GM12878 (cell line): Measurements from ENCODE around the gene STK39. TPM values are rescaled to one million over a fixed set of nuclear protein-coding genes. Genes with fewer than 3 reads are reported as not detected.

ENCODE experiments used
- ATAC-seq: fragments of 200-7000 bp; cut with Tn5 transposase; 3 replicates; pipeline ENCODE4 v1.9.1; 2020; ENCODE audit warnings: mild to moderate bottlenecking, moderate library complexity
- BruUV-seq: library from RNA; stranded (reverse); fragments of 400-500 nt; replicated peaks from 2 replicates; lab custom pipeline; 2021; lab: Mats Ljungman, UMichigan
- CTCF ChIA-PET: fragments of 300-600 bp; sonication (Branson Sonifier 250); formaldehyde crosslinking; extraction: SDS; loops from one replicate; lab custom pipeline; 2021; ENCODE audit warnings: inconsistent platforms; lab: Yijun Ruan, JAX
- POLR2A ChIA-PET: fragments of 350-600 bp; formaldehyde crosslinking; extraction: SDS; loops from one replicate; lab custom pipeline; 2021; ENCODE audit warnings: inconsistent platforms; lab: Charles Lee
- RAD21 ChIA-PET: fragments of 300-600 bp; sonication (Branson Sonifier 250); formaldehyde crosslinking; loops from one replicate; lab custom pipeline; 2023; ENCODE audit warnings: antibody characterized with exemption; ENCODE audit not compliant: unreplicated experiment; lab: Charles Lee
- SMC1A ChIA-PET: fragments of 300-600 bp; sonication (Branson Sonifier 250); formaldehyde crosslinking; loops from one replicate; lab custom pipeline; 2023; ENCODE audit not compliant: unreplicated experiment, uncharacterized antibody; lab: Charles Lee
- DNase-seq: peaks from one replicate; pipeline ENCODE4 v3.0.0-alpha.2; 2011; ENCODE audit warnings: low read depth, low spot score
- FAIRE-seq: peaks from 3 replicates; lab custom pipeline; 2011; peaks lifted over from hg19 to GRCh38; lab: Jason Lieb, UNC
- H2AFZ ChIP-seq: 2 replicates; pipeline ENCODE4 v1.6.0; 2011; ENCODE audit warnings: low read depth, low read length, control low read depth; ENCODE audit not compliant: control insufficient read depth
- H3K27ac ChIP-seq: 2 replicates; pipeline ENCODE4 v1.5.1; 2011; ENCODE audit warnings: control low read depth; ENCODE audit not compliant: control insufficient read depth, insufficient read depth
- H3K27me3 ChIP-seq, 2 experiments: replicated peaks in 1 of 2; 2 replicates each; pipeline versions ENCODE4 v1.6.0 to v1.6.1; 2011; ENCODE audit warnings: low read length in 1 of 2; ENCODE audit not compliant: control insufficient read depth in 2 of 2, insufficient read depth in 2 of 2
- H3K36me3 ChIP-seq, 2 experiments: 2 replicates each; pipeline ENCODE4 v1.5.1; 2011; ENCODE audit warnings: low read length in 1 of 2; ENCODE audit not compliant: control insufficient read depth in 2 of 2, insufficient read depth in 2 of 2
- H3K4me1 ChIP-seq: 2 replicates; pipeline ENCODE4 v1.6.1; 2011; ENCODE audit warnings: mild to moderate bottlenecking, low read length, moderate library complexity, mixed read lengths; ENCODE audit not compliant: control insufficient read depth, insufficient read depth
- H3K4me2 ChIP-seq: 2 replicates; pipeline ENCODE4 v1.6.0; 2011; ENCODE audit warnings: control low read depth; ENCODE audit not compliant: control insufficient read depth, insufficient read depth
- H3K4me3 ChIP-seq: fragments of 200-600 bp; sonication (generic); 2 replicates; pipeline ENCODE4 v1.5.1; 2016
- H3K79me2 ChIP-seq: 2 replicates; pipeline ENCODE4 v1.6.0; 2011; ENCODE audit warnings: low read length; ENCODE audit not compliant: control insufficient read depth, insufficient read depth
- H3K9ac ChIP-seq: 2 replicates; pipeline ENCODE4 v1.8.0; 2011; ENCODE audit warnings: low read length, control low read depth, mixed read lengths; ENCODE audit not compliant: control insufficient read depth, insufficient read depth
- H3K9me3 ChIP-seq: replicated peaks from 3 replicates; pipeline ENCODE4 v1.5.1; 2011; ENCODE audit warnings: mild to moderate bottlenecking, low read length; ENCODE audit not compliant: control insufficient read depth, insufficient read depth
- H4K20me1 ChIP-seq: 2 replicates; pipeline ENCODE4 v1.6.0; 2011; ENCODE audit not compliant: control insufficient read depth, insufficient read depth
- BCL11A ChIP-seq: IDR thresholded peaks from 2 replicates; pipeline ENCODE4 v1.6.1; 2011; ENCODE audit warnings: low read depth, low read length
- CBFB ChIP-seq: IDR thresholded peaks from 2 replicates; pipeline ENCODE4 v1.6.1; 2016; ENCODE audit warnings: antibody characterized with exemption, low read depth
- CBX3 ChIP-seq: fragments of 200-600 bp; sonication (generic); IDR thresholded peaks from 2 replicates; pipeline ENCODE4 v1.6.1; 2016; ENCODE audit warnings: low read depth, borderline replicate concordance
- HSF1 ChIP-seq: fragments of 150-350 bp; IDR thresholded peaks from 2 replicates; pipeline ENCODE4 v1.6.1; 2014; ENCODE audit warnings: mild to moderate bottlenecking, low read depth, low read length
- KLF5 ChIP-seq: fragments of 450-650 bp; IDR thresholded peaks from 2 replicates; pipeline ENCODE4 v1.6.1; 2014; ENCODE audit warnings: mild to moderate bottlenecking; ENCODE audit not compliant: partially characterized antibody
- MXI1 ChIP-seq: fragments of 150-350 bp; IDR thresholded peaks from 2 replicates; pipeline ENCODE4 v1.6.1; 2011; ENCODE audit warnings: low read depth, mild to moderate bottlenecking, inconsistent platforms, low read length, improper control_type of control experiment
- NBN ChIP-seq: fragments of 450-650 bp; IDR thresholded peaks from 2 replicates; pipeline ENCODE4 v1.6.1; 2016
- NFIC ChIP-seq: IDR thresholded peaks from 2 replicates; pipeline ENCODE4 v1.6.1; 2012; ENCODE audit warnings: low read depth, mild to moderate bottlenecking, inconsistent platforms, low read length, moderate library complexity
- NR2C1 ChIP-seq: fragments of 450-650 bp; IDR thresholded peaks from 2 replicates; pipeline ENCODE4 v1.6.1; 2017; ENCODE audit warnings: antibody characterized with exemption, mild to moderate bottlenecking, moderate library complexity
- PML ChIP-seq: IDR thresholded peaks from 2 replicates; pipeline ENCODE4 v1.6.1; 2012; ENCODE audit warnings: low read length, inconsistent platforms
- RAD51 ChIP-seq: fragments of 450-650 bp; IDR thresholded peaks from 2 replicates; pipeline ENCODE4 v1.6.1; 2016; ENCODE audit warnings: moderate library complexity, mild to moderate bottlenecking, inconsistent platforms
- STAT1 ChIP-seq: fragments of 450-650 bp; conservative IDR thresholded peaks from 2 replicates; pipeline ENCODE4 v1.6.1; 2014; ENCODE audit warnings: antibody characterized with exemption, mild to moderate bottlenecking
- ZNF274 ChIP-seq: IDR thresholded peaks from one replicate; pipeline ENCODE4 v1.8.0; 2011; ENCODE audit not compliant: insufficient read length, insufficient read depth
- ZNF384 ChIP-seq: IDR thresholded peaks from 2 replicates; pipeline ENCODE4 v1.6.1; 2012; ENCODE audit warnings: low read depth, mild to moderate bottlenecking, low read length, improper control_type of control experiment, borderline replicate concordance
- WGBS: methylation state at CpG from one replicate; pipeline ENCODE4 v1.1.6; 2016; ENCODE audit warnings: low lambda C conversion rate; ENCODE audit not compliant: insufficient replicate concordance, insufficient coverage; ENCODE audit errors: missing lambda C conversion rate; 5-methylcytosine and 5-hydroxymethylcytosine counted together
- in situ Hi-C: fragments of 300-500 bp; cut with MboI; formaldehyde crosslinking; loops from 9 replicates; pipeline ENCODE4 v1.14.3; 2018; ENCODE audit warnings: mixed read lengths
- intact Hi-C: fragments of 100-400 bp; cut with micrococcal nuclease; formaldehyde crosslinking; loops from one replicate; pipeline ENCODE4 v1.14.2; 2022; ENCODE audit not compliant: unreplicated experiment
- polyA plus RNA-seq, 11 experiments: library from polyadenylated mRNA; depleted of rRNA in 4 of 11; unstranded in 6 of 11; stranded (reverse) in 5 of 11; fragments of >200 nt; fragmentation: Nextera tagmentation in 4 of 11; fragmentation: Illumina TruSeq in 1 of 11; extraction: Ambion mirVana in 4 of 11; extraction: Trizol in 1 of 11; gene quantifications; 1 replicate in 1 of 11; 2 replicates in 10 of 11; pipeline versions ENCODE4 v1.2.1 to v1.2.3, GENCODE V29; 2011 to 2016; ENCODE audit warnings: inconsistent platforms in 2 of 11, missing spikeins in 2 of 11, low read depth in 1 of 11
- total RNA-seq, 4 experiments: library from RNA; depleted of rRNA in 3 of 4; stranded (reverse); fragments of >200 nt in 3 of 4; fragmentation: Illumina TruSeq in 1 of 4; extraction: Trizol in 1 of 4; gene quantifications; 2 replicates each; pipeline versions ENCODE4 v1.2.1 to v1.2.3, GENCODE V29; 2013 to 2021
- TF ChIP-seq, protein P1 (sequence below): fragments of 450-650 bp; IDR thresholded peaks from 2 replicates; pipeline ENCODE4 v1.6.1; 2017; ENCODE audit warnings: mild to moderate bottlenecking, moderate library complexity
- TF ChIP-seq, protein P2 (sequence below): fragments of 450-650 bp; IDR thresholded peaks from 2 replicates; pipeline ENCODE4 v1.6.1; 2017; ENCODE audit warnings: antibody characterized with exemption, mild to moderate bottlenecking, moderate library complexity

Gene STK39
- total and polyA plus RNA-seq, 10 of the 15 experiments (the other 5 are each of a cell fraction or from before 2014, with no cell fraction given) = 0.03 to 0.21 (median 0.07) TPM; not detected in 5

- H3K4me3 ChIP-seq = no peak overlapping the region
- H3K79me2 ChIP-seq = no peaks in the 10 kb centered on the region
- intact Hi-C loops (no loop called here), in situ Hi-C loops (no loop called here)
- FAIRE-seq = no peak
- H3K27me3 ChIP-seq = no peaks in the 10 kb centered on the region; a peak in 1 of 4 replicates
- ATAC-seq = no peak
- WGBS = 23% methylated on average over 2 of the region's 2 CpGs
- H3K4me2 ChIP-seq = no peak overlapping the region
- no peak for DNase-seq
- CTCF ChIA-PET = no interaction called here
- H3K27ac ChIP-seq = no peak overlapping the region
- no peaks in the 10 kb centered on the region for H4K20me1 ChIP-seq
- no peaks in the 10 kb centered on the region for H3K4me1 ChIP-seq
- TF ChIP-seq HSF1 (no peak), STAT1 (no peak), NBN (no peak), PML (no peak), CBFB (no peak), NR2C1 (no peak), MXI1 (no peak), KLF5 (no peak), BCL11A (no peak), ZNF384 (no peak), CBX3 (no peak), ZNF274 (no peak), NFIC (no peak), RAD51 (no peak)
- TF ChIP-seq, protein P1, sequence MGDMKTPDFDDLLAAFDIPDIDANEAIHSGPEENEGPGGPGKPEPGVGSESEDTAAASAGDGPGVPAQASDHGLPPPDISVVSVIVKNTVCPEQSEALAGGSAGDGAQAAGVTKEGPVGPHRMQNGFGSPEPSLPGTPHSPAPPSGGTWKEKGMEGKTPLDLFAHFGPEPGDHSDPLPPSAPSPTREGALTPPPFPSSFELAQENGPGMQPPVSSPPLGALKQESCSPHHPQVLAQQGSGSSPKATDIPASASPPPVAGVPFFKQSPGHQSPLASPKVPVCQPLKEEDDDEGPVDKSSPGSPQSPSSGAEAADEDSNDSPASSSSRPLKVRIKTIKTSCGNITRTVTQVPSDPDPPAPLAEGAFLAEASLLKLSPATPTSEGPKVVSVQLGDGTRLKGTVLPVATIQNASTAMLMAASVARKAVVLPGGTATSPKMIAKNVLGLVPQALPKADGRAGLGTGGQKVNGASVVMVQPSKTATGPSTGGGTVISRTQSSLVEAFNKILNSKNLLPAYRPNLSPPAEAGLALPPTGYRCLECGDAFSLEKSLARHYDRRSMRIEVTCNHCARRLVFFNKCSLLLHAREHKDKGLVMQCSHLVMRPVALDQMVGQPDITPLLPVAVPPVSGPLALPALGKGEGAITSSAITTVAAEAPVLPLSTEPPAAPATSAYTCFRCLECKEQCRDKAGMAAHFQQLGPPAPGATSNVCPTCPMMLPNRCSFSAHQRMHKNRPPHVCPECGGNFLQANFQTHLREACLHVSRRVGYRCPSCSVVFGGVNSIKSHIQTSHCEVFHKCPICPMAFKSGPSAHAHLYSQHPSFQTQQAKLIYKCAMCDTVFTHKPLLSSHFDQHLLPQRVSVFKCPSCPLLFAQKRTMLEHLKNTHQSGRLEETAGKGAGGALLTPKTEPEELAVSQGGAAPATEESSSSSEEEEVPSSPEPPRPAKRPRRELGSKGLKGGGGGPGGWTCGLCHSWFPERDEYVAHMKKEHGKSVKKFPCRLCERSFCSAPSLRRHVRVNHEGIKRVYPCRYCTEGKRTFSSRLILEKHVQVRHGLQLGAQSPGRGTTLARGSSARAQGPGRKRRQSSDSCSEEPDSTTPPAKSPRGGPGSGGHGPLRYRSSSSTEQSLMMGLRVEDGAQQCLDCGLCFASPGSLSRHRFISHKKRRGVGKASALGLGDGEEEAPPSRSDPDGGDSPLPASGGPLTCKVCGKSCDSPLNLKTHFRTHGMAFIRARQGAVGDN = no peak
- TF ChIP-seq, protein P2, sequence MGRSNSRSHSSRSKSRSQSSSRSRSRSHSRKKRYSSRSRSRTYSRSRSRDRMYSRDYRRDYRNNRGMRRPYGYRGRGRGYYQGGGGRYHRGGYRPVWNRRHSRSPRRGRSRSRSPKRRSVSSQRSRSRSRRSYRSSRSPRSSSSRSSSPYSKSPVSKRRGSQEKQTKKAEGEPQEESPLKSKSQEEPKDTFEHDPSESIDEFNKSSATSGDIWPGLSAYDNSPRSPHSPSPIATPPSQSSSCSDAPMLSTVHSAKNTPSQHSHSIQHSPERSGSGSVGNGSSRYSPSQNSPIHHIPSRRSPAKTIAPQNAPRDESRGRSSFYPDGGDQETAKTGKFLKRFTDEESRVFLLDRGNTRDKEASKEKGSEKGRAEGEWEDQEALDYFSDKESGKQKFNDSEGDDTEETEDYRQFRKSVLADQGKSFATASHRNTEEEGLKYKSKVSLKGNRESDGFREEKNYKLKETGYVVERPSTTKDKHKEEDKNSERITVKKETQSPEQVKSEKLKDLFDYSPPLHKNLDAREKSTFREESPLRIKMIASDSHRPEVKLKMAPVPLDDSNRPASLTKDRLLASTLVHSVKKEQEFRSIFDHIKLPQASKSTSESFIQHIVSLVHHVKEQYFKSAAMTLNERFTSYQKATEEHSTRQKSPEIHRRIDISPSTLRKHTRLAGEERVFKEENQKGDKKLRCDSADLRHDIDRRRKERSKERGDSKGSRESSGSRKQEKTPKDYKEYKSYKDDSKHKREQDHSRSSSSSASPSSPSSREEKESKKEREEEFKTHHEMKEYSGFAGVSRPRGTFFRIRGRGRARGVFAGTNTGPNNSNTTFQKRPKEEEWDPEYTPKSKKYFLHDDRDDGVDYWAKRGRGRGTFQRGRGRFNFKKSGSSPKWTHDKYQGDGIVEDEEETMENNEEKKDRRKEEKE = no peak
- H3K36me3 ChIP-seq = no peaks in the 10 kb centered on the region
- POLR2A ChIA-PET = no interaction called here
- RAD21 ChIA-PET = no interaction called here
- BruUV-seq = no TSS peak
- H3K9me3 ChIP-seq = no peaks in the 10 kb centered on the region; the same call in 2 of the 3 replicates
- SMC1A ChIA-PET = no interaction called here
- H2AFZ ChIP-seq = no peak overlapping the region
- H3K9ac ChIP-seq = no peak overlapping the region
These were observed 9.1 kb upstream of the STK39 start for GRCh38 chr2:168256448-168256847.
